Measurements from ENCODE around the gene NEO1.

The NEO1 gene

DNA sequence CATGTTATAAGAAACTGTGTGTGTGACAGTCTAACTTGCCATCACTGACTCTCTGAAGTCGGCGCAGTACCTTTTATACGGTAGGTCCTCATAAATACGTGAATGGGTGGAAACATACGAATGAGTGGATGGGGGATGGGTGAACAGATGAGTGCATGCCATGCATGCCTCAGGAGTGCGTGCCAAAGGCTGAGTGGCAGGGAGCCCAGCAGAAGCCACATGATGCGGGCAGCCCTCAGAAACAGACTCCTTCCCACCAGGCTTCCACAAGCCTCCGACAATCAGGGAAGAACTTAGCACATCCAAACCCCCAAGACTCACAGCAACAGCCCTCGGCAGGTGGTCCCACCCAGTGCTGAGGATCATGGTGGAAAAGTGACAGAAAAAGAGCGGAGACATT lies 299.8 kb downstream of the NEO1 start:
- DNase-seq = no peak
- in situ Hi-C loops (cut with HindIII; ENCODE audit: low pct_ligation_motif_present, low sequenced_read_pairs) = no loop called here
- Histone ChIP-seq H3K36me3 (replicated peaks) (no peaks in the 10 kb centered on the region), H3K27me3 (replicated peaks) (no peaks in the 10 kb centered on the region), H3K27ac (no peak overlapping the region), H3K4me3 (ENCODE audit: low read depth, low read length) (no peak overlapping the region)
- TF ChIP-seq, protein P1, sequence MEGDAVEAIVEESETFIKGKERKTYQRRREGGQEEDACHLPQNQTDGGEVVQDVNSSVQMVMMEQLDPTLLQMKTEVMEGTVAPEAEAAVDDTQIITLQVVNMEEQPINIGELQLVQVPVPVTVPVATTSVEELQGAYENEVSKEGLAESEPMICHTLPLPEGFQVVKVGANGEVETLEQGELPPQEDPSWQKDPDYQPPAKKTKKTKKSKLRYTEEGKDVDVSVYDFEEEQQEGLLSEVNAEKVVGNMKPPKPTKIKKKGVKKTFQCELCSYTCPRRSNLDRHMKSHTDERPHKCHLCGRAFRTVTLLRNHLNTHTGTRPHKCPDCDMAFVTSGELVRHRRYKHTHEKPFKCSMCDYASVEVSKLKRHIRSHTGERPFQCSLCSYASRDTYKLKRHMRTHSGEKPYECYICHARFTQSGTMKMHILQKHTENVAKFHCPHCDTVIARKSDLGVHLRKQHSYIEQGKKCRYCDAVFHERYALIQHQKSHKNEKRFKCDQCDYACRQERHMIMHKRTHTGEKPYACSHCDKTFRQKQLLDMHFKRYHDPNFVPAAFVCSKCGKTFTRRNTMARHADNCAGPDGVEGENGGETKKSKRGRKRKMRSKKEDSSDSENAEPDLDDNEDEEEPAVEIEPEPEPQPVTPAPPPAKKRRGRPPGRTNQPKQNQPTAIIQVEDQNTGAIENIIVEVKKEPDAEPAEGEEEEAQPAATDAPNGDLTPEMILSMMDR (IDR thresholded peaks at IDR 0.05; ENCODE audit: low read depth, low read length, missing control alignments) = no peak

DNA sequence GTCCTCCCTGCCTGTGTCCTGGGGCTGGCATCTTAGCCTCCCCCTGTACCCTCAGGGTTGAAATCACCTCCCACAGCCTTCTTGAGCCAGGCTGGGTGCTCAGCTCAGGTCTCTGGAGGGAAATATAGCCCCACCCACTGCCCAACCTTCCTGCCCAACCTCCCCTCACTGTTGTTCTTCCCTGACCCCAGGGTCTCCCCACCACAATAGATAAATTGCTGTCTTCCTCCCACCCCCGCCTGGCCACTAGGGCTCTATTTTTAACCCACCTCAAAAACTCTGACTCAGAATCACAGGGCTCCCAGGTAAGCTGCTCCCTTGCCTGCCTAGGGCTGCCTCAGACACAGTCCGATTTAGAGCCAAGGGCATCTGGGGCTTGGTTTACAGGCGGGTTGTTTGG lies 301.5 kb downstream of the NEO1 start:
- DNase-seq = no peak
- TF ChIP-seq, protein P1 (IDR thresholded peaks at IDR 0.05; ENCODE audit: low read depth, low read length, missing control alignments) = no peak
- H3K4me3 ChIP-seq (ENCODE audit: low read depth, low read length) = no peak overlapping the region
- no peak overlapping the region for H3K27ac ChIP-seq
- H3K27me3 ChIP-seq (replicated peaks) = no peaks in the 10 kb centered on the region
- in situ Hi-C loops (cut with HindIII; ENCODE audit: low pct_ligation_motif_present, low sequenced_read_pairs) = no loop called here
- no peaks in the 10 kb centered on the region for H3K36me3 ChIP-seq (replicated peaks)

DNA sequence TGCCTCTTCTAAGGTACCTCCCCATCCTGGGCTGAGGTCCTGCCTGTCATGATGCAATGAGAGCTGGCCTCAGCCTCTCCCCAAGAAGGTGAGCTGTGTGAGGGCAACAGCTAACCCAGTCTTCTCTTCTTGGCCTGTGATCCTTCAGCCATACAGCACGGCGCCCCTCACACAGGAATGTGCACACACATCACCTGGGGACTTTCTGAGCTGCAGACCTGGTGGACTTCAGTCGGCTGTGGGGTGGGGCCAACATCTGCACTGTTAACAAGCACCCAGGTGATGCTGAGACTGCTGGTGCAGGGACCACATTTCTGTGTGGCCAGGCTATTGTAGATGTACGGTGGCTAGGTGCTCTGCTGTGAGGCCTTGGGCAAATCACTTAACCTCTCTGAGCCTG lies 302.0 kb downstream of the NEO1 start:
- H3K36me3 ChIP-seq (replicated peaks) = no peaks in the 10 kb centered on the region
- in situ Hi-C loops (cut with HindIII; ENCODE audit: low pct_ligation_motif_present, low sequenced_read_pairs) = no loop called here
- H3K27me3 ChIP-seq (replicated peaks) = no peaks in the 10 kb centered on the region
- no peak overlapping the region for H3K4me3 ChIP-seq (ENCODE audit: low read depth, low read length)
- TF ChIP-seq, protein P1 (IDR thresholded peaks at IDR 0.05; ENCODE audit: low read depth, low read length, missing control alignments) = no peak
- no peak overlapping the region for H3K27ac ChIP-seq
- no peak for DNase-seq
